Right lobe of liver (tissue), 6 donors: ENCODE results near the gene AMZ1. TPM values are rescaled to one million over a fixed set of nuclear protein-coding genes. Genes with fewer than 3 reads are reported as not detected.

Experiments
- ATAC-seq, 4 donors: fragments of 200-7000 bp; cut with Tn5 transposase; one replicate each; pipeline ENCODE4 v1.9.1; 2020; ENCODE audit warnings: mild to moderate bottlenecking in 4 of 4, moderate library complexity in 4 of 4
- DNase-seq, 3 donors: peaks; one replicate each; pipeline ENCODE4 v3.0.0-alpha.2; 2020
- H3K27ac ChIP-seq, 3 donors: fragments of 200-600 bp; one replicate each; pipeline ENCODE4 v1.8.0; 2022
- H3K27me3 ChIP-seq, 2 donors: fragments of 200-600 bp; one replicate each; pipeline ENCODE4 v1.8.0; 2022
- H3K36me3 ChIP-seq, 4 donors: fragments of 200-600 bp; sonication (generic) in 1 of 4; one replicate each; pipeline versions ENCODE4 v1.5.1 to v1.8.0; 2017 to 2022; ENCODE audit warnings: control low read depth in 1 of 4
- H3K4me1 ChIP-seq, 4 donors: fragments of 200-600 bp; sonication (generic) in 1 of 4; one replicate each; pipeline versions ENCODE4 v1.5.1 to v1.8.0; 2017 to 2022; ENCODE audit warnings: control low read depth in 1 of 4
- H3K4me3 ChIP-seq, 3 donors: fragments of 200-600 bp; one replicate each; pipeline ENCODE4 v1.8.0; 2022
- H3K9me3 ChIP-seq, 4 donors: fragments of 200-600 bp; sonication (generic) in 1 of 4; one replicate each; pipeline versions ENCODE4 v1.5.1 to v1.8.0; 2017 to 2022; ENCODE audit warnings: control low read depth in 1 of 4
- CTCF ChIP-seq, 4 donors: fragments of 200-600 bp in 3 of 4; fragments of 450-650 bp in 1 of 4; IDR thresholded peaks; one replicate each; pipeline versions ENCODE4 v1.5.1 to v1.8.0; 2016 to 2022; ENCODE audit warnings: antibody characterized with exemption in 4 of 4, mild to moderate bottlenecking in 2 of 4
- POLR2A ChIP-seq: fragments of 450-650 bp; IDR thresholded peaks from one replicate; pipeline ENCODE4 v1.6.1; 2017; ENCODE audit warnings: antibody characterized with exemption, mild to moderate bottlenecking
- WGBS: methylation state at CpG from one replicate; pipeline ENCODE4 v1.1.6; 2018; ENCODE audit warnings: low coverage, low lambda C conversion rate; ENCODE audit not compliant: insufficient coverage; ENCODE audit errors: missing lambda C conversion rate; 5-methylcytosine and 5-hydroxymethylcytosine counted together
- intact Hi-C, 2 donors: fragments of 100-400 bp; cut with DNase I; formaldehyde crosslinking; loops; one replicate each; pipeline versions ENCODE4 v1.11.2 to v1.14.1; 2022
- total RNA-seq, 6 experiments: library from RNA; depleted of rRNA in 2 of 6; stranded (reverse); fragments of >200 nt in 2 of 6; fragmentation: NEBNext Ultra II Directional in 3 of 6; extraction: Animal tissue kit (Norgen Biotek cat#: 25700) in 3 of 6; gene quantifications; one replicate each; pipeline versions ENCODE4 v1.1.0 to v1.2.4, GENCODE V29; 2016 to 2023
- donor health status: DM: no; HTN: yes; CAD: no.
- donor health status: DM: no; HTN: no; CAD: no.
- donor health status: DM: no; HTN: no; CAD: no.
- donor health status: DM: no; HTN: yes; CAD: no.
- donor health status: DM: no; HTN: yes; CAD: no.

Gene AMZ1
- total RNA-seq, 6 experiments from 2014 or later, result 0.42 to 5.8 (median 1.4) TPM; not detected in 1

GRCh38 chr7:2645274-2645868 lies 42.6 kb upstream of the AMZ1 start:
- DNase-seq (no peak), ATAC-seq (no peak)
- Histone ChIP-seq H3K9me3 (no peaks in the 10 kb centered on the region), H3K27me3 (no peaks in the 10 kb centered on the region), H3K36me3 (no peaks in the 10 kb centered on the region), H3K27ac (no peak overlapping the region), H3K4me3 (no peak overlapping the region), H3K4me1 (peaks cover 0 to 18% (median 12%) of the 10 kb centered on the region in 4 donors)
- intact Hi-C loops, result no loop called here
- TF ChIP-seq POLR2A (no peak), CTCF (IDR thresholded peaks at IDR 0.05) (no peak)
- WGBS, result no CpG with 5 or more reads among the region's 14 CpGs

GRCh38 chr7:2646336-2646679 lies 41.7 kb upstream of the AMZ1 start:
- Histone ChIP-seq H3K36me3 (no peaks in the 10 kb centered on the region), H3K27ac (no peak overlapping the region), H3K9me3 (no peaks in the 10 kb centered on the region), H3K4me1 (peaks cover 0 to 8% (median 7%) of the 10 kb centered on the region in 4 donors), H3K27me3 (no peaks in the 10 kb centered on the region), H3K4me3 (no peak overlapping the region)
- DNase-seq (no peak), ATAC-seq (no peak)
- 89% methylated on average over 6 of the region's 10 CpGs for WGBS
- no peak for TF ChIP-seq POLR2A
- no peak for TF ChIP-seq CTCF (IDR thresholded peaks at IDR 0.05)
- intact Hi-C loops, result no loop called here

GRCh38 chr7:2646680-2647571 lies 41.1 kb upstream of the AMZ1 start:
- peak in 1 of 3 donors; percentile 53 for DNase-seq
- H3K9me3 ChIP-seq, result no peaks in the 10 kb centered on the region
- TF ChIP-seq CTCF (IDR thresholded peaks at IDR 0.05) (no peak), POLR2A (no peak)
- ATAC-seq, result no peak
- H3K4me1 ChIP-seq, result peaks cover 0 to 4% (median 2%) of the 10 kb centered on the region in 4 donors
- intact Hi-C loops, result no loop called here
- no peak overlapping the region for H3K4me3 ChIP-seq
- 89% methylated on average over 9 of the region's 73 CpGs for WGBS
- H3K36me3 ChIP-seq, result no peaks in the 10 kb centered on the region
- no peaks in the 10 kb centered on the region for H3K27me3 ChIP-seq
- H3K27ac ChIP-seq, result no peak overlapping the region

- Histone ChIP-seq H3K27ac (no peak overlapping the region), H3K4me3 (no peak overlapping the region), H3K27me3 (no peaks in the 10 kb centered on the region), H3K9me3 (no peaks in the 10 kb centered on the region), H3K36me3 (no peaks in the 10 kb centered on the region), H3K4me1 (no peaks in the 10 kb centered on the region)
- DNase-seq (peak in 1 of 3 donors; percentile 29), ATAC-seq (peak; percentile 4 to 61 (median 24))
- TF ChIP-seq POLR2A (no peak), CTCF (IDR thresholded peaks at IDR 0.05) (no peak)
- 100% methylated on average over 1 of the region's 15 CpGs for WGBS
- intact Hi-C loops, result no loop called here
Observed at GRCh38 chr7:2647594-2648172, 40.3 kb upstream of the AMZ1 start.
